Umbilical cord (tissue), 2 donors: Measurements from ENCODE around the gene SLCO3A1. TPM values are rescaled to one million over a fixed set of nuclear protein-coding genes. Genes with fewer than 3 reads are reported as not detected.
"Not testable (repeated sequence)": the region's sequence is repeated elsewhere in the genome, so short reads cannot be mapped to it uniquely, and the experiment has no call there.

Source experiments
- DNase-seq: peaks from one replicate; pipeline ENCODE4 v3.0.0-alpha.2; 2015; ENCODE audit warnings: low spot score
- total RNA-seq: library from RNA; depleted of rRNA; stranded (reverse); fragments of >200 nt; gene quantifications from one replicate; pipeline ENCODE4 v1.2.3, GENCODE V29; 2014; ENCODE audit warnings: low replicate concordance; ENCODE audit not compliant: insufficient read depth

Gene SLCO3A1
- total RNA-seq, 1 donor from 2014 or later = 10.1 TPM

DNA sequence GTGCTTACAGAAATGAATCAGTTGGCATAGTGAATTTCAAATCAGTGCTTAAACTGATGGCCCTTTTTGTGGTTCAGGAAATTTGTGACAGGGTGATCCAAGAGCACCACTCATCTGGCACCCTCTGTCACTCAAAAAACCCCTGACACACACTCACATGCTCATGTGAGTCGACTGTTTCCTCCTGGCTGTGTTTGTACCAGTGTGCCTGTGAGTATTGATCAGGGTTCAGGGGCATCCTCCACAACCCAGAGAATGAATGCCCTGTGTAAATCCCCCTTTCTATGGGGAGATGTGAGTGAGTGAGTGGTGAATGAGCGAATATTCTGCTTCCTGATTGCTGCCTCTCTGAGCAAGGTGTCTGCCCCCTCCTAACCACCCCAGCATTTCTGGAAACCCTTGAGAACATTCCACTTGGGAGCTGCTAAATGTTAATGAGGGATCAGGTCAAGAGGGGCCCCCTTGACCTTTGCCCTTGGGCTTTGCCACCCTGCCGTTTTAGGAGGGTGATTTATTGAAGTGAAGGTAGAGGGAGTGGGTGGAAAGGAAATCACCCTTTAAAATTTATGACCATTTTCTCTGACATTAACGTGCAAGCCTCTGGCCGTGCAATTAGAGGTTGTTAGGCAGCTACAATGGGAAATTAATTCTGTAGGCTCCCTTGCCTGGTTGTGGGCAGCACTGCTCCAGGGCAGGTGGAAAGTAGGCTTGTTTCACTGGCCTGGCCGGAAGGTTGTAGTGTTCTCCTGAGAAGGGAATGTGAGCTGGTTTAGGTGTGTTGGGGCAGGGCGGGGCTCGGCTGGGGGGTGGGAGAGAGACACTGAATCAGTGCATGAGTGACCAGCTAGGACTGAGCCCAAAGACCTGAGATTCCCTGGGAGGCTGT, 87.2 kb downstream of the SLCO3A1 start:
- no peak for DNase-seq

DNA sequence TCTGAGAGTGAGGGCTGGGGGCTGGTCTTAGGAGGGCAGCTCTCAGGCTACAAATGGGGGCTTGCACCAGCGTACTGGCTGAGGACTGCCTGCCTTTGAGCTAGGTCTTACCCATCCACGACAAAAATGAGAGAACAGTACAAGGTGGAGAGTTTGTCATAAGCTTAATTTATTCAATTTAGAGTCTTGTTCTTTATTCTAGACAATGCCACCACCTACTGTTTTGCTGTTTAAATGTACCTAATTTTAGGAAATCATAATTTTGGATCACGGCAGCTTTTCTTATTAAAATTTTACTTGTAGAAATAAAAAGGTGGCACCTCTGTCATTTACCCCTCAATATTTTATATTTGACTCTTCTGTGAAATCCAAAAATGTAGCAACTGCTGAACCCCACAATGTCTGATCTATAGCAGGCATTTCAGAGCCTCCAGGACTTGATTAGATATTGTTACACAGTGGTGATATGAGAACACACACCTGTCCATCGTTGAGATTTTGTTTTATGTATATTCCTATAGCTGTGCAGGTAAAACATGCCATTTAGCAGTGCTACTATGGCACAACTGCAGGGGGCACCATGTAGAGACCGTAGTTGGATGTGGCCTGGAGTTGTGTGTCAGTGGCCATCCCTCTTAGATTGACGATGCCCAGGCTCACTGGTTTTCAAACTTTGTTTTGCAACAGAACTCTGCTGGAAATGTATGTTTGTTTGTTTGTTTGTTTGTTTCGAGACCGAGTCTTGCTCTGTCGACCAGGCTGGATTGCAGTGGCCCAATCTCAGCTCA, 88.6 kb downstream of the SLCO3A1 start:
- DNase-seq = no peak

DNA sequence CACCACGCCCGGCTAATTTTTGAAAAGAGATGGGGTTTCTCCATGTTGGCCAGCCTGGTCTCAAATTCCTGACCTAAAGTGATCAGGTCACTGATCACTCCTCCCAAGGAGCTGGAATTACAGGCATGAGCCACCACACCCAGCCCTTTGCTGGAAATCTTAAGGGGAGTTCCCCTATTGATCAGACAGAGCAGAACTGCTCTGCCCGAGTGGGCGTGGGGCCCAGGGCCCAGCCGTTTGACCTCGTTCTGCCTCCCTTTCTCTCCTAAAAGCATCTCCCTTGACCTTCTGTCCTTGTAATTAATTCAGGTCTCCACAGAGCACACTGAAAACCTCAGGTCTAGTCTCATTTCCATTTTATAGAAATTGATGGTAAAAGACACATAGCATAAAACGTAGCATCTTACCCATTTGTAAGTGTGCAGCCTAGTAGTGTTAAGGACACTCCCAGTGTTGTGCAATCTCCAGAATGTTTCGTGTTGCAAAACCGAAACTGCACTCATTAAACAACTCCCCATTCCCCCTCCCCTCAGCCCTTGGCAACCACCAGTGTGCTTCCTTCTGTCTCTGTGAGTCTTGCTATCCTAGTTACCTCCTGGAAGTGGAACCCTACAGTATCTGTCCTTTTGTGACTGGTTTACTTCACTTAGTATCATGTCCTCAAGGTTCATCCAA, 89.3 kb downstream of the SLCO3A1 start:
- DNase-seq = peak; percentile 95

DNA sequence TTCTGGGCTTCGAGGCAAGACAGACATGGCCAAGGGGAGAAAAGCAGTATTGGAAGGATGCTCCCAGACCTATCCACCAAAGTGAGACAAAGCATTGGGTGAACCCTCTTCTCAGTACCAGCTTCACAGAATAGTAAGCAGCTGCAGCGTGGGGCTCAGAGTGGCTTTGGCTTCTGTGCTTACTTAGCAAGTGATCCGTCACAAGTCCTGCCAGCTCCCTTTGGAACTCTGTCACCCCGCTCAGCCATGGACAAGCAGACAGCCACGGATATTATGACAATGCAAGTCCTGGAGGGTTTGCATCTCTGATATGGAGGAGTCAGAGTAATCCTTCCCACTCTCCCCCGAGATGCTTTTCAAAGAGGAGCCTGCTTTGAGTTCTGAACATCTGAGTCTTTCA, 90.8 kb downstream of the SLCO3A1 start:
- DNase-seq = no peak

DNA sequence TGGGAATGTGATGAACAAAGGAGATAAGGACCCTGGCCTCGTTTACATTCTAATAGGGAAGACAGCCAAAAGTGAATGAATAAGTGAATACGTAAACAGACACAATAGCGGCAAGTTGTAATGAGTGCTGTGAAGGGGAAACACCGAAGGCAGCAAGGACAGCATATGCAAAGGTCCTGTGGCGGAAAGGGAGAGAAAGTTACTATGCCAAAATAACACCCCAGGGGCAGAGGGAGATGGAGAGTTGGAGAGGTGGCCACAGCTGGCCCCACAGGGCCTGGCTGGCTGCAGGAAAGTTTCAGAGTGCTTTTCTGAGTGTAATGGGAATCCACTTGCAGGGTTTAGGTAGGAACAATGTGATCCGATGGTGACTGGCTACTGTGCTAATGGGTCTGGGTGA, 91.9 kb downstream of the SLCO3A1 start:
- no peak for DNase-seq

DNA sequence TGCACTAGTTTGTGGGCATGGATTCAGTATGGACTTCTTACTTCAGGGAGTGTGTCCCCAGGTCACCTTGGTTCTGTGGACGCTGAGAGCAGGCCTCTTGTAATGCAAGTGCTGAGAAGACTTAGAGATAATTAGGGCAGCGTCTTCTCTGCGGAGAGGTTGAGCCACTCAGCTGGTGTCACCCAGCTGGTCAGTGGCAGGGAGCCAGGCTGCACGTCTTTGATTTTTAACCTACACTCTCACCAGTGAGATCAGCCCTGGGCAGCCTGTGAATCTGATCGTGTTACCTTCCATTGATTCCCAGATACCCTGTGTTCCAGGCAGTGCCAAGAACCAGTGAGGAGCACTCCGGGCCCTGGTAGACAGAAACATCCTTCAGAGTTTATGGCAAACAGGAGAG, 92.6 kb downstream of the SLCO3A1 start:
- no peak for DNase-seq

DNA sequence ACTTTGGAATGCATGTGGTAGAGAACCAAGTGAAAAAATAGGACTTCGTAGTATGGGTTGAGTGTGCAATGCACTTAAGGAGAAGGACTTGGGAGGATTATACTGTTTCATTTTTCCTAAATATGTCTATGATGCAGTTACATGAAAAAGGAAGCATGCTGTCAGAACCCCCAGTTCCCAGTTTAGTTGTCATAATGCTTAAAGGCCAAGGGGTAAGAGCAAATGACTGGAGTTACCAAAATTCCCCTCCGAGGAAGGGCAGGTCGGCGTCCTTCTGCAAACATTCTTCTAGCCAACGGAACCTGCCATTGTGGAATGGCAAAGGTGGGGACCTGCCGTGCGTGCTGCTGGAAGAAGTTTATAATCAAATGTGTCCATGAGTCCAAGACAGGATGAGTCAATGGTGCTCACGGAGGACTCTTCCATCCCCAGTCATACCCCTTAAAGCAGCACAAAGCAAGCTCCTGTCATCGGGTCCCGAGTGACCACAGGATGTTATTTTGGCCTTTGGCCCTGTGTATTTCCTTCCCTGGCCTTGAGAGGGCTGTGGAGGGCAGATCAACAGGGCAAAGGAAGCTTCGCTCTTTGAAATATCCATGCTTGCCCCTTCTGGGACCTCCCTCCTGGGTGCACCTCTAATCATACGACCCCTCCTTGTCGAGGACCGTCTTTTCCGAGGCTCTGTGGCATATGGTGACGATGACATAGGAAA, 93.2 kb downstream of the SLCO3A1 start:
- DNase-seq = no peak

DNA sequence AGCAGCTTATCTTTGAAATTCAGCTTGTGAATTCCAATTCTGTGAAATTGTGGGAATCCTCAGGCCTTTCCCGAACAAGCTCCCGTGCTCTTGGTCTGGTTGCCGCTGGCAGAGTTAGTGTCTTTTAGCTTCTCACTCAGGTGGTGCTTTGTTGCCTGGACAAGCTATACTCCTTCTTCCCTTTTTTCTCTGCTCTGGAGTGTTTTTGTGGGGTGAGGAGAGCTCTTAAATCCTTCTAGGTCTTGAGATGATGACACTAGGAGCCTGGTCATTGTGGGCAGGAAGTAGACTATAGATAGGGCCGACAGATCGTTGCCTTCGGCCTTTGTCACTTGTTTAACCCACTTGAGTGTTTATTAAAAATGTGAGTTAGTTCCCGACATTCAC, 93.8 kb downstream of the SLCO3A1 start:
- no peak for DNase-seq

DNA sequence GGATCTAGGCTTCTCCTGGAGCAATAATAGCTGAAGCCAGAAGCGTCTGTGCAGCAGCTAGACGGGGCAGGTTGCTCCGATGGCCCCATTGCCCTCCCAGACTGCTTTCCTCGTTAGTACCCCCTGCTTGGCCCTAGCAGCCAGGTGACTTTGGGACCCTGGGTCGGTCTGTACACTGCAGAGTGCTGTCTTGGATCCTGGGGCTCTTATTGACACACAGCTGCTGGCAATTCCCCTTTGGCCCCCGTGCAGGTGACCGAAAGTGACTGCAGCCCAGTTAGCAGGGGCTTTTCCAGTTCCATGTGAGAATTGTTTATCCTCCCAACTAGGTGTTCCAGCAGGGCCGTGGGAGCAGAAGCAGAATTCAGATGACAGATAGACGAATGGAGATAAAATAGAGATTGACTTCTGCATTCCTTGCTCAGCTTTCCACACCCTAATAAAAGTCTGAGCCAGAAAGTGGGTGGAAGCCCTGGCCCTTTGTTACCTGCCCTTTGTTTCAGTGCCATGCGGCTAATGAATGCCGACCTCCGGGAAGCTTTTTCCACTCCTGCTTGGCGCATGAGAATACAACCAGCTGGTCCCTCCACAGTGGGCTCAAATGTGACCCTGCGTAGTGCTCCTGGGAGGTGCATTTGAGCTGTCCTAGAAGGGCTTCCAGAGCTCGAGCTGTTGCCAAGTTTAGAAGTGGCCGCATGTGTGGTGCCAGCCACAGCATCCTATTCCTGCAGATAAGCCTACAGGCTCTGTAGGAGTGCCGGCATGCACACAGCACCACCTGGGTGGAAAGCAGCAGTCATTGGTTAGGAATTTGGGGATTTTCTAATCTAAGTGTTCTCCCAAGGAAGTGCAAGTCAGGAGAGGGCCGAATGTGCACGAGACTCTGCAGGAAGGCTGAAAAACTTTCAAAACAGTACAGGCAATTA, 94.4 kb downstream of the SLCO3A1 start:
- DNase-seq = no peak

DNA sequence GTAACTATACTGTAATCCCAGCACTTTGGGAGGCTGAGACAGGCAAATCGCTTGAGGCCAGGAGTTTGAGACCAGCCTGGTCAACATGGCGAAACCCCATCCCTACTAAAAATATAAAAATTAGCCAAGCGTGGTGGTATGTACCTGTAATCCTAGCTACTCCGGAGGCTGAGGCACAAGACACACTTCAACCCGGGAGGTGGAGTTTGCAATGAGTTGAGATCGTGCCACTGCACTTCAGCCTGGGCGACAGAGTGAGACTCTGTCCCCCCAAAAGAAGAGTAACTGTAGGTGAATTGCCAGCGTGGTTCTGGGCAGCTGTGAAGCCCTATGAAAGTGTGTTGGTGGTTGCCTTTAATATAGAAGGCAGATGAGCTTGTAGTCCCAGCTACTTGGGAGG, 95.9 kb downstream of the SLCO3A1 start:
- no peak for DNase-seq

DNA sequence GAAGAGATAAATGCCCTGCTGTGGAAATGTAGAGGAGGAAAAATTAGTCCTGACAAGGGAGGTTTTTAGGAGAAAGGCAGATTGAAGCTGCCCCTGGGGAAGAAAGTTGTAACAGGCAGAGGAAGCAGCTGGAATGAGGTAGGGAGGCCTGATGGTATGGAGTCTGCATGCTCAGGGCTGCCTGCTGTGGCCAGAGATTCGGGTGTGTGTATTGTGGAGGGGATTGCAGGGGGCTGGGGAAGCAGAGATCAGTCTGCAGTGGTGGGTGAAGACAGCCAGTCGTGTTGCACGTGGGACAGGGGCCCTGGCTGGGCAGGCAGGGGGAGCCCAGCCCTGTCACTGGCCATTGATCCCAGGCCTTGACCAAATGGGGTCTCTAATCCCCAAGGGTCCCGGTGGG, 96.5 kb downstream of the SLCO3A1 start:
- no peak for DNase-seq

DNA sequence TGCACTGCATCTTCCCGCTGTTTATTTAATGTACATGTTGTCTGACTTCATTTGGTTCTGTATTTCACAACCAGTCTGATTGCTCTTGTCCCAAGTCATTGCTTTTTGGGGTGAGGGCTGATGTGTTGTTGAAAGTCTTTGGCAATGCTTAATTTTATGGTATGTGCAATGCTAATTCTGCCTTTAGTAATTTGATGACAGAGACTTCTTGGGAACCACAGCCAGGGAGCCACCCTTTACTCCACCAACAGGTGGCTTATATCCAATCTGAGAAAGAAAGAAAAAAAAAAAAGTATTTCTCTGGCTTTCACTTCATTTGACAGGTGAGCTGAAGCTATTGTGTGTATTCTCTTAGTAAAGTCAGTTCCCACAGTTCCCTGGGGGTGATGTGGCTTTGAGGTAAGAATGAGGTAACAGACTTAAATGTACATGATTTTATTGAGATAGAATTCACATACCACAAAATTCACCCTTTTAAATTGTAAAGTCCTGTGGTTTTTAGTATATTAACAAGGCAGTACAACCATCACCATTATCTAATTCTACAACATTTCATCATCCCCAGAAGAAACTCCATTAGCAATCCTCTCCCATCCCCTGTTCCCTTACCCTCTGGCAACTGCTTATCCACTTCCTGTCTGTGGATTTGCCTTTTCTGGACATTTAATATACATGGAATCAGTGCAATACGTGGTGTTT, 97.3 kb downstream of the SLCO3A1 start:
- no peak for DNase-seq

DNA sequence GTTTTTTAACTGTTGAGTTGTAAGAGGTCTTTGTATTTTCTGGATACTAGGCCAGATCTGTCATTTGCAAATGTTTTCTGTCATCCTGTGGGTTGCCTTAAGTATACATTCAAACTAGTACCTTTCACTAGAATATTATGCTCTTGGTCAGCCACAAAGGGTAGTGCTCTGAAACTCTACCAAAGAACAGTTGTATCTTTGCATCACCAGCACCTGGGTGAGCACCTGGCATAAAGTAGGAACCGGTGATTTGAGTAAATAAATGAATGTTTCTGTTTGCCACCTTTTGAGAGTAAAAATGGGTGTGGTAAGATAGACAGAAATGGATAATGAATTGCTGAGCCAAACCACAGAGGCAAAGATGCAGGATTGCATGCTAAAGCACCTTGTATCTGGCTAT, 98.7 kb downstream of the SLCO3A1 start:
- DNase-seq = no peak

DNA sequence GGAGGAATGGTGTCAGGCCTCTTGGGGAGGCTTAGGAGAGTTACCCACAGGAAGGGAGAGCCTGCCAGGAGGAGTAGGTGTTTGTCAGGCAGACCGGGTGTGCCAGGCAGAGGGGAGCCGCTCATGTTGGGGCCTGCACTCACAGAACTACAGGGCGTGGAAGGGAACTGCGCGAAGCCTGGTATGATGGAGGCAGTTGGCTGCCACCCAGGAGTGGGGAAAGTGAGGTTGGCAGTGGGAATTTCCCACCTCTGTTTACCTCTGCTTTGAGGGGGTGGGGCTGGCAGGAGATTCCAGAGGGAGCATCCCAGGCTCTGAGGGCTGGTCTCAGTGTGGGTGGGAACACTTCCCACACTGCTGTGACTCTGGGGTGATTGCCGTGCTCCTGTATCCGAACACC, 99.9 kb downstream of the SLCO3A1 start:
- DNase-seq = no peak

DNA sequence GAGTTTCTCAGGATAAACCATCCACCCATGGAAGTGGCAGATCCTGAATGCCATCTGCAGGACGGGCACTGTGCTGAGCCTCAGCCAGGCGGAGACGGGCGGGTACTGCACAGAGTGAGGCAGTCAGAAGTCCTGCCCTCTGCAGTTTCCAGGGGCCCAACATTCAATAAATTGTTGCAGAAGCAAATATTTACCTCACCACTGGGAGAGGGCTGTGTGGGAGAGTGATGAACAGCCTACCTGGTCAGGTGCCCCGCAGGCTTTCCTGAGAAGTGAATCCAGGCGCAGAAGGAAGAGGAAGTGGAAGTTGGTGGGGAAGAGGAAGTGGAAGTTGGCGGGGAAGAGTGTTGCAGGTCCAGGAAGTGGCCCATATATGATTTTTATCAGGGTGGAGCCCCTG, 100.8 kb downstream of the SLCO3A1 start:
- no peak for DNase-seq

DNA sequence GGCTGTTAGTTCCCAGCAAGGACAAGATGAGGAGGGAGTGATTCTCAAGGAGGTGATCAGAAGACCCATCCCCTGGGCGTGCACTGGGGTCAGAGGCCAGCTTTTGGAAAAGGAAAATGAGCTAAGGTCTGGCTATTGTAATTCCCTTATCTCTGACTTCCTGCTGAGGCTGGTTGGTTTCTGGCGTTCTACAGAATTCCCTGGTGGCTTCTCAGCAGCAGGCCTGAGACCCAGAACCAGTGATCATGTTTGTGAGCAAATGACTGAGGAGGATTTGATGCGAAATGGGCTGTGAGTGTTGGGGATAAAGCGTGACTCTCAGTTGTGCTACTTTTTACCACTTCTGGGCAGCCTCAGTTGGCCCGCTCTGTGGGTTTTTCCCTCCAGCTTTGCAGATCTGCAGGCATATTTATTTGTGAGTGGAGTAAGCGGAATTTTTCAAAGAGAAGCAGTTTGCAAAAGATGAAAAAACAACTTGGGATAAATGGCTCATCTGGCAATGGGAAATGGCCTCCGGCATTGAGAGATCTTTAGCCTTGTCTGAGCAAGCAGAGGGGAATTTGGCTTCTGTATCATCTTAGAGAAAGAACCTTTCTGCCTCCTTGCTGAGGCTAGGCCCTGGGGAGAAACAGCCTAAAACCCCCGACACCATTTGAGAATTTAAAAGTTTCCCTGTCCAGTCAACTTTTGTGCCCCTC, 102.7 kb downstream of the SLCO3A1 start:
- DNase-seq = peak; percentile 35

DNA sequence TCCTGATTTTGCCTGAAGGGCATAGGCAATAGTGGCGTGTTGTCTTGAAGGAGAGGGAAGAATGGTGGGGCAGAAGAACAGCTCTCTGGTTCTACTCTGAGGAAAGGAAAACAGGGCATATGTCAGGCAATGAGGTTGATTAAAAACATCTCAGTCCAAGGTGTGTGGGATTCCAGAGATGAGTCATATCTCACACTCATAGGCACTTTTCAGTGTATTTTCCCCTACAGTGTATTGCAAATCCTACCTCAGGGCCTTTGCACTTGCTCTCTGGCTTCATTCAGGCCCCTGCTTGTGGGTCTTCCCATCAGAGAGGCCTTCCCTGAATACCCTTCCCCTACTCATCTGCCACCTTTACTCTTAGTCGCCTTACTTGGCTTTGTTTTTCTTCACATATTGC, 107.8 kb downstream of the SLCO3A1 start:
- DNase-seq = no peak

DNA sequence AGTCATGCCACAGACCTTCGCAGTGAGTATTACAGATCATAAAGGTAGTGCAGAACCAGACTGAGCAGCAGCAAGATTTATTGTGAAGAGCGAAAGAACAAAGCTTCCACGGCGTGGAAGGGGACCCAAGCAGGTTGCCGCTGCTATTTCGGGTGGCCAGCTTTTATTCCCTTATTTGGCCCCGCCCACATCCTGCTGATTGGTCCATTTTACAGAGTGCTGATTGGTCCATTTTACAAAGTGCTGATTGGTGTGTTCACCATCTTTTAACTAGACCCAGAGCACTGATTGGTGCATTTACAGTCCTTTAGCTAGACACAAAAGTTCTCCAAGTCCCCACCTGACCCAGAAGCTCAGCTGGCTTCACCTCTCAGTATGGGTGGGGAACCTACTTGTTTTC, 110.2 kb downstream of the SLCO3A1 start:
- not testable (repeated sequence) for DNase-seq

DNA sequence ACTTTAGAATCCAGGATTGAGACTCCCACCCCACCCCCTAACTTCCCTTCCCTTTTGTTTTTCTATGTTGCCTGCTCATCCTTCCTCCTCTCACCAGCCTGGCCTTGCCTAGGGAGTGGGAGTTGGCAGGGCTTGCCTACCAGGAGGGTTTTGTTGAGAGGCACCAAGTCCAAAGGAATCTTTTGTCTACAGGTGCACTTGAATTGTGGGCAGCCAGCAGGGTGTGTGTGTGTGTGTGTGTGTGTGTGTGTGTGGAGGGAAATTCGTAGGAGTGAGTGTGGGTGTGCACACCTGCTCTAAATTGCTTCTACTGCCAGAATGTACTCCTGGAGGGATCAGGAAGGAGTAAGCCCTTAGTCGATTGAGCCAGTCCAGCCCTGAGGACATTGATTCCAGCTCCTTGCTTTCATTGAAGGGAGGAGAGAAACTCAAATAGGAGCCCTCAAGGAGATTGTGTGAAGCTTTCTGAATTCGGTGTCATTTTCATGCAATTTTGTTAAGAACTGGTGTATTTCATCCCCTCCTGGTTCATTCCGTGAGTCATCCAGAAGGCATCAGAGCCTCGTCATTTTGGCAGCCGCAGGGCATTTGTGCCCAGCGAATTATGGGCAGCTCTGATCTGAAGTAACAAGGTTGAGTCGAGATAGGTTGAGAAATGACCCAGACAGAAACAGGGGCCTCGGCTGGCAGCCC, 112.1 kb downstream of the SLCO3A1 start:
- DNase-seq = no peak
